H1 (cell line): ENCODE measurements around the gene NCL. TPM values are rescaled to one million over a fixed set of nuclear protein-coding genes. Genes with fewer than 3 reads are reported as not detected.
A peak's percentile ranks its signal among the peaks of the same experiment; 100 is the strongest.

Source experiments
- CTCF ChIA-PET: fragments of 300-600 bp; sonication (Branson Sonifier 250); formaldehyde crosslinking; loops from one replicate; lab custom pipeline; 2021; ENCODE audit not compliant: partially characterized antibody; lab: Charles Lee
- POLR2A ChIA-PET: fragments of 300-600 bp; sonication (Branson Sonifier 250); formaldehyde crosslinking; loops from one replicate; lab custom pipeline; 2021; ENCODE audit warnings: inconsistent platforms; ENCODE audit not compliant: partially characterized antibody; lab: Charles Lee
- DNase-seq, 2 experiments: peaks; one replicate each; pipeline versions ENCODE4 v3.0.0 to v3.0.0-alpha.2; 2010 to 2022; ENCODE audit warnings: low spot score in 2 of 2, low read depth in 1 of 2, mixed read lengths in 1 of 2
- FAIRE-seq: peaks from 2 replicates; lab custom pipeline; 2011; peaks lifted over from hg19 to GRCh38; lab: Jason Lieb, UNC
- H2AFZ ChIP-seq: 2 replicates; pipeline ENCODE4 v1.8.1; 2012; ENCODE audit warnings: low read length, inconsistent platforms
- H2AK5ac ChIP-seq: 2 replicates; pipeline ENCODE4 v1.6.1; 2013; ENCODE audit warnings: low read depth, low read length
- H2BK120ac ChIP-seq: replicated peaks from 2 replicates; pipeline ENCODE3; 2013; ENCODE audit warnings: low read depth, low read length, inconsistent platforms
- H2BK12ac ChIP-seq: 2 replicates; pipeline ENCODE4 v1.6.1; 2013; ENCODE audit warnings: low read depth, low read length
- H2BK15ac ChIP-seq: 2 replicates; pipeline ENCODE4 v1.6.1; 2013; ENCODE audit warnings: low read length
- H2BK20ac ChIP-seq: 2 replicates; pipeline ENCODE4 v1.6.1; 2013; ENCODE audit warnings: low read length
- H2BK5ac ChIP-seq: 2 replicates; pipeline ENCODE4 v1.6.1; 2013; ENCODE audit warnings: low read depth, low read length
- H3K14ac ChIP-seq: 2 replicates; pipeline ENCODE4 v1.6.1; 2013; ENCODE audit warnings: inconsistent platforms; ENCODE audit not compliant: insufficient read length
- H3K18ac ChIP-seq: 2 replicates; pipeline ENCODE4 v1.6.1; 2013; ENCODE audit warnings: low read length; ENCODE audit errors: extremely low read depth
- H3K23ac ChIP-seq: 2 replicates; pipeline ENCODE4 v1.6.1; 2013; ENCODE audit warnings: inconsistent platforms; ENCODE audit not compliant: insufficient read length
- H3K23me2 ChIP-seq: 2 replicates; pipeline ENCODE4 v1.6.1; 2013; ENCODE audit warnings: low read depth, low read length
- H3K27ac ChIP-seq: 2 replicates; pipeline ENCODE4 v1.6.1; 2011; ENCODE audit warnings: low read depth, low read length, inconsistent platforms
- H3K27me3 ChIP-seq, 4 experiments: replicated peaks in 1 of 4; 1 replicate in 1 of 4; 2 replicates in 3 of 4; pipeline versions ENCODE4 v1.6.1 to v1.8.1; 2011 to 2013; ENCODE audit warnings: low read length in 3 of 4, mild to moderate bottlenecking in 3 of 4, inconsistent platforms in 2 of 4, mixed read lengths in 2 of 4, moderate library complexity in 1 of 4; ENCODE audit not compliant: control insufficient read depth in 3 of 4, insufficient read depth in 3 of 4; ENCODE audit errors: extremely low read depth in 1 of 4
- H3K36me3 ChIP-seq, 4 experiments: 2 replicates each; pipeline versions ENCODE4 v1.6.1 to v1.8.1; 2011 to 2013; ENCODE audit warnings: mild to moderate bottlenecking in 4 of 4, low read length in 3 of 4, moderate library complexity in 2 of 4, control low read depth in 1 of 4, inconsistent platforms in 1 of 4; ENCODE audit not compliant: insufficient read depth in 4 of 4, control insufficient read depth in 2 of 4
- H3K4ac ChIP-seq: replicated peaks from 2 replicates; pipeline ENCODE3; 2013; ENCODE audit warnings: low read length, low read depth, mixed read lengths, inconsistent platforms; ENCODE audit not compliant: insufficient read length
- H3K4me1 ChIP-seq, 4 experiments: replicated peaks in 1 of 4; 1 replicate in 1 of 4; 2 replicates in 3 of 4; pipeline versions ENCODE4 v1.6.1 to v1.8.1; 2011 to 2013; ENCODE audit warnings: low read length in 3 of 4, inconsistent platforms in 2 of 4, mixed read lengths in 1 of 4; ENCODE audit not compliant: insufficient read depth in 4 of 4, control insufficient read depth in 3 of 4
- H3K4me2 ChIP-seq, 2 experiments: 2 replicates each; pipeline versions ENCODE4 v1.6.1 to v1.8.1; 2011 to 2013; ENCODE audit warnings: low read depth in 2 of 2, low read length in 2 of 2, control low read depth in 1 of 2, inconsistent platforms in 1 of 2, mild to moderate bottlenecking in 1 of 2; ENCODE audit not compliant: insufficient read depth in 1 of 2
- H3K4me3 ChIP-seq, 4 experiments: fragments of 200-600, 300-600 bp in 1 of 4; sonication (generic), shearing (Covaris generic), sonication (Bioruptor Twin) in 1 of 4; 2 replicates each; pipeline versions ENCODE4 v1.5.1 to v1.8.1; 2011 to 2016; ENCODE audit warnings: low read length in 4 of 4, low read depth in 3 of 4, control low read depth in 2 of 4, inconsistent platforms in 2 of 4, mild to moderate bottlenecking in 2 of 4, mixed read lengths in 1 of 4, moderate library complexity in 1 of 4; ENCODE audit not compliant: insufficient read depth in 2 of 4; ENCODE audit errors: extremely low read depth in 1 of 4
- H3K56ac ChIP-seq: replicated peaks from 2 replicates; pipeline ENCODE3; 2013; ENCODE audit warnings: low read depth, mild to moderate bottlenecking, mixed read lengths, low read length, inconsistent platforms; ENCODE audit not compliant: insufficient read length
- H3K79me1 ChIP-seq: 2 replicates; pipeline ENCODE4 v1.6.1; 2013; ENCODE audit warnings: low read depth, low read length, control low read depth
- H3K79me2 ChIP-seq, 2 experiments: 2 replicates each; pipeline versions ENCODE4 v1.6.1 to v1.8.1; 2012 to 2013; ENCODE audit warnings: low read length in 2 of 2, mild to moderate bottlenecking in 2 of 2, inconsistent platforms in 1 of 2; ENCODE audit not compliant: insufficient read depth in 2 of 2, control insufficient read depth in 1 of 2
- H3K9ac ChIP-seq, 4 experiments: replicated peaks in 1 of 4; 1 replicate in 1 of 4; 2 replicates in 3 of 4; pipeline versions ENCODE4 v1.6.1 to v1.8.1; 2011 to 2013; ENCODE audit warnings: low read depth in 3 of 4, low read length in 3 of 4, control low read depth in 2 of 4, mild to moderate bottlenecking in 2 of 4, moderate library complexity in 2 of 4, inconsistent platforms in 1 of 4; ENCODE audit errors: extremely low read depth in 1 of 4
- H3K9me3 ChIP-seq, 2 experiments: 2 replicates each; pipeline versions ENCODE4 v1.6.1 to v1.8.1; 2012 to 2013; ENCODE audit warnings: mild to moderate bottlenecking in 2 of 2, moderate library complexity in 2 of 2, control low read depth in 1 of 2, inconsistent platforms in 1 of 2, low read depth in 1 of 2, low read length in 1 of 2, mixed read lengths in 1 of 2; ENCODE audit not compliant: insufficient read depth in 2 of 2
- H4K20me1 ChIP-seq, 2 experiments: replicated peaks in 1 of 2; 2 replicates each; pipeline versions ENCODE3 to v1.8.1; 2011 to 2013; ENCODE audit warnings: inconsistent platforms in 2 of 2, low read length in 2 of 2, mild to moderate bottlenecking in 1 of 2; ENCODE audit not compliant: insufficient read depth in 2 of 2, control insufficient read depth in 1 of 2
- H4K5ac ChIP-seq: 2 replicates; pipeline ENCODE4 v1.6.1; 2013; ENCODE audit warnings: low read length, low read depth, mixed read lengths, inconsistent platforms; ENCODE audit not compliant: insufficient read length
- H4K8ac ChIP-seq: 2 replicates; pipeline ENCODE4 v1.8.0; 2013; ENCODE audit warnings: mild to moderate bottlenecking, moderate library complexity, low read length, inconsistent platforms; ENCODE audit not compliant: insufficient read depth; ENCODE audit errors: extremely low read depth
- H4K91ac ChIP-seq: replicated peaks from 2 replicates; pipeline ENCODE3; 2013; ENCODE audit warnings: low read length, mixed read lengths, inconsistent platforms; ENCODE audit not compliant: insufficient read length
- ATF2 ChIP-seq: IDR thresholded peaks from 2 replicates; pipeline ENCODE4 v1.6.1; 2012; ENCODE audit warnings: low read length, inconsistent platforms
- E2F6 ChIP-seq: IDR thresholded peaks from 2 replicates; pipeline ENCODE4 v1.6.1; 2012; ENCODE audit warnings: inconsistent platforms
- WGBS, 2 experiments: shearing (Covaris generic) in 1 of 2; methylation state at CpG; one replicate each; pipeline versions ENCODE4 v1.1.6 to v1.1.7; 2013 to 2015; ENCODE audit warnings: low lambda C conversion rate in 2 of 2, mixed read lengths in 2 of 2, inconsistent platforms in 1 of 2, low coverage in 1 of 2, missing lambda C conversion rate in 1 of 2; ENCODE audit not compliant: insufficient replicate concordance in 2 of 2, insufficient coverage in 1 of 2, insufficient read length in 1 of 2; ENCODE audit errors: extremely low coverage in 1 of 2, missing lambda C conversion rate in 1 of 2; 5-methylcytosine and 5-hydroxymethylcytosine counted together
- polyA plus RNA-seq, 7 experiments: library from polyadenylated mRNA; depleted of rRNA in 3 of 7; stranded (reverse) in 5 of 7; unstranded in 2 of 7; fragments of >200 nt in 5 of 7; fragments of 200-250 nt in 2 of 7; gene quantifications; 1 replicate in 5 of 7; 2 replicates in 1 of 7; 4 replicates in 1 of 7; pipeline versions ENCODE4 v1.2.1 to v1.2.3, GENCODE V29; 2011 to 2013; ENCODE audit warnings: missing spikeins in 2 of 7, mixed read lengths in 2 of 7
- total RNA-seq: library from RNA; stranded (reverse); fragmentation: NEBNext Ultra II Directional; extraction: Animal tissue kit (Norgen Biotek cat#: 25700); gene quantifications from 2 replicates; pipeline ENCODE4 v1.2.1, GENCODE V29; 2021

Gene NCL
- total and polyA plus RNA-seq, 2 of the 8 experiments (the other 6 are each of a cell fraction or from before 2014, with no cell fraction given), result 61.2 to 1,478 TPM

DNA sequence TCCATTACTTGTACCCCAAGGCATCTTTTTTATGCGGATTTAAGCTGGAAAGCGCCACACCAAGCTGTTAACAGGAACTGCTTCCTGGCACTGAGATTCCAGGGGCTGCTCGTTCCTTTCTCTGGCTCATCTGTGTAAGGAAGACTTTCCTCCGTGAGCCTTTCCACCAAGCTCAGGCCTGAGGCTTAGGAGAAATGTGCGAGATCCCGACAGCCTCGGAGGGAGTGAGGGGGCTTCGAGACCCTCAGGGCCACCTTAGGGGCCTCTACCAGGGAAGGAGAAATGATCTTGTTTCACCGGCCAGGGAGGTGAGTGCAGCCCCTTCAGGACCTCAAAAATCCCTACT lies 51.7 kb downstream of the NCL start:
- POLR2A ChIA-PET, result interaction anchor here (0.7 to 20.1 kb wide), 14 partner anchors 10 to 356 kb away, joined by 3 to 235 read pairs (median 4); partner anchors contain the start of genes NCL and PSMD1
- Histone ChIP-seq H3K79me2 (no peaks in the 10 kb centered on the region), H3K18ac (peak overlapping the region; percentile 93), H2BK12ac (peak overlapping the region; percentile 99; the same call in 1 of the 2 replicates), H3K4me1 (peaks cover 14 to 29% (median 20%) of the 10 kb centered on the region in 4 experiments), H3K27ac (no peak overlapping the region), H3K36me3 (no peaks in the 10 kb centered on the region), H2AK5ac (no peak overlapping the region), H3K23me2 (no peaks in the 10 kb centered on the region; the same call in 1 of the 2 replicates), H2AFZ (0 out of 2 replicates have a peak overlapping the region, but pooled peaks have one; percentile 54), H3K23ac (no peak overlapping the region), H3K4me2 (peak overlapping the region; percentile 55 to 72; a peak in 3 of 4 replicates), H2BK5ac (peak overlapping the region; percentile 62; the same call in 1 of the 2 replicates), H4K5ac (peak overlapping the region; percentile 41), H3K79me1 (no peaks in the 10 kb centered on the region), H3K27me3 (no peaks in the 10 kb centered on the region), H3K4me3 (peak overlapping the region in 1 of 4 experiments; percentile 62; a peak in 2 of 8 replicates), H2BK20ac (peak overlapping the region; percentile 48; the same call in 1 of the 2 replicates), H2BK15ac (peak overlapping the region; percentile 98; the same call in 1 of the 2 replicates), H4K91ac (peak overlapping the region; percentile 28), H3K4ac (no peak overlapping the region), H2BK120ac (peak overlapping the region; percentile 81), H3K56ac (no peak overlapping the region), H3K14ac (no peak overlapping the region), H4K8ac (peak overlapping the region; percentile 16; the same call in 1 of the 2 replicates), H3K9me3 (no peaks in the 10 kb centered on the region; a peak in 1 of 4 replicates), H3K9ac (peak overlapping the region in 2 of 4 experiments; percentile 10 to 34; a peak in 2 of 7 replicates), H4K20me1 (no peaks in the 10 kb centered on the region)
- FAIRE-seq (no peak), DNase-seq (no peak)
- 49% methylated on average over 9 of the region's 9 CpGs; no CpG with 5 or more reads in 1 of the 2 experiments for WGBS, 2 experiments
- no peak for TF ChIP-seq ATF2
- TF ChIP-seq E2F6, result 0 out of 2 replicates have a peak, but pooled peaks have one; percentile 2
- CTCF ChIA-PET, result interaction anchor here (0.6 to 32.5 kb wide), 36 partner anchors 5 to 309 kb away, joined by 3 to 617 read pairs (median 4); partner anchors contain the start of gene B3GNT7
